Stimulated activated memory B cell treated with anti-CD40 and anti-IgM and Interleukin-4, amounts not matched to agents 10 μg/mL and 1 μg/mL and 100 μg/mL, for 72 hours (primary cell): ENCODE results near the gene RNU1-2.
"Not testable (repeated sequence)": the region's sequence is repeated elsewhere in the genome, so short reads cannot be mapped to it uniquely, and the experiment has no call there.

Experiments
- ATAC-seq: fragments of 150-1000 bp; cut with Tn5 transposase; 2 replicates; pipeline ENCODE4 v1.10.0; 2021
- H3K27ac Mint-ChIP-seq: one replicate; pipeline ENCODE4 v1.8.0; 2022; ENCODE audit warnings: mild to moderate bottlenecking, mixed read lengths
- H3K27me3 Mint-ChIP-seq: one replicate; pipeline ENCODE4 v1.8.0; 2022; ENCODE audit warnings: mixed read lengths
- H3K36me3 Mint-ChIP-seq: one replicate; pipeline ENCODE4 v1.8.0; 2022; ENCODE audit warnings: mixed read lengths
- H3K4me1 Mint-ChIP-seq: one replicate; pipeline ENCODE4 v1.8.0; 2022; ENCODE audit warnings: mixed read lengths
- H3K4me3 Mint-ChIP-seq: one replicate; pipeline ENCODE4 v1.8.0; 2022; ENCODE audit warnings: mild to moderate bottlenecking, moderate library complexity, mixed read lengths
- H3K9me3 Mint-ChIP-seq: one replicate; pipeline ENCODE4 v1.8.0; 2022; ENCODE audit warnings: mixed read lengths

The RNU1-2 gene

GRCh38 chr1:16895598-16896315 is at the start of gene RNU1-2:
TSS of gene RNU1-2 (plus strand) at chr1:16895980.
- Mint-ChIP-seq H3K4me3 (peak within 1 kb of the TSS; percentile 71), H3K27ac (peak within 1 kb of the TSS; percentile 98), H3K4me1 (peaks cover 18% of the 10 kb centered on the region)
- H3K9me3 Mint-ChIP-seq, H3K27me3 Mint-ChIP-seq, H3K36me3 Mint-ChIP-seq: not testable (repeated sequence)
- ATAC-seq = peak; percentile 100

DNA sequence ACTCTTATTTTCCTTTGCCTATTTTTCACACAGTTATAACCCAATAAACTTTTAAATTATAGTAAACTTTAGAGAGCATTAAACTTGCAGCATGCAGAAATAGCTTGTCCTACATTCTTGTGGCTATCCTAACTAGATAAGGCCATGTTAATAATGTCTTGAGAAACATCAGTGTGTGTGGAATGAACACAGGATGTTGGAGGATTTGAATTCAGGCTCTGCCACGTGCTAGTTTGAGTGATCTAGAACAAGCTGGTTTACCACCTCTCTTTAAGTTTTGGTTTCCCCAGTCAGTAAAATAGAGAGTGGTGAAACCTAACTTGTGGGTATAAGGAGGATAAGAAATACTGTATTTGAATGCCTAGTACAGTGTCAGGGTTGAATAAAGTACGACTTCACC is 39.6 kb upstream of the RNU1-2 start:
- not testable (repeated sequence) for H3K36me3 Mint-ChIP-seq, H3K4me1 Mint-ChIP-seq, H3K27ac Mint-ChIP-seq, H3K9me3 Mint-ChIP-seq, H3K27me3 Mint-ChIP-seq, ATAC-seq, H3K4me3 Mint-ChIP-seq

GRCh38 chr1:16859167-16860041 is 36.4 kb upstream of the RNU1-2 start:
- ATAC-seq, H3K27me3 Mint-ChIP-seq, H3K27ac Mint-ChIP-seq, H3K4me3 Mint-ChIP-seq, H3K9me3 Mint-ChIP-seq, H3K36me3 Mint-ChIP-seq, H3K4me1 Mint-ChIP-seq: not testable (repeated sequence)

DNA sequence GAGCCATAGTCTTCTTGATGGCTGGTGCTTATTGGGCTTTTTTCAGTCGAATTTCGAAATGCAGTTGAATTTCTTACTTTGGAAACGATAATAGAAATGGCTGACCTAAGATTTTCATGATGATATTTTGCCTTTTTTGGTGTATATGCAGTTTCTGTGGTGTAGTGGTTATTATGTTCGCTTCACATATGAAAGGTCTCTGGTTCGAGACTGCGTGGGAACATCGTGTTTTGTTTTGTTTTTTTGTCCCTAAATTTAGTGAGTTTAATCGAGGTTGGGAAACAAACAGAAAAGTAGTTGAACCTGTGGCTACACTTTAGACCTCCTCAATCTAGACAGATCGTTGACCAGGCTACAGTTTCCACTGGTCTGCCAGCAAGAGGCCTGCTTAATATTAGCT is 35.7 kb upstream of the RNU1-2 start:
- not testable (repeated sequence) for H3K36me3 Mint-ChIP-seq, H3K4me1 Mint-ChIP-seq, H3K27ac Mint-ChIP-seq, H3K27me3 Mint-ChIP-seq, H3K4me3 Mint-ChIP-seq, ATAC-seq, H3K9me3 Mint-ChIP-seq

DNA sequence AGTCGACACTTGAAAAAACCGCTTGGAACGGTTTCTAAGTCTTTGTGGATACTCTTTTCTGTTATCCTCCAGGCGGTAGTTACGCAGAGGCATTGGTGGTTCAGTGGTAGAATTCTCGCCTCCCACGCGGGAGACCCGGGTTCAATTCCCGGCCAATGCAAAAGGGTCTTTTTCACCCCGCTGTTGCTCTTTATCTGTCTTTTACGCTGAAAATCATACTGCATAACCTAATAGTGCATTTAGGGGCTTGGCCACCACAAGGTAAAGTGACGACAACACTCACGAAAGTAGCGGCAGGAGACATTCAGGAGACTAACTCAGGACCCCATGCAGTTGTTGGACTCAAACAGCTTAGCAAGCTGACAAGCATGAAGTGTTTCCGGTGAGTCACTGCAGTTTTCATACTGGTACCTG is 33.9 kb upstream of the RNU1-2 start:
- H3K4me3 Mint-ChIP-seq, ATAC-seq, H3K36me3 Mint-ChIP-seq: not testable (repeated sequence)

GRCh38 chr1:16862415-16862814 is 33.4 kb upstream of the RNU1-2 start:
- not testable (repeated sequence) for H3K36me3 Mint-ChIP-seq, H3K4me3 Mint-ChIP-seq, ATAC-seq, H3K4me1 Mint-ChIP-seq, H3K27me3 Mint-ChIP-seq, H3K9me3 Mint-ChIP-seq
- peak overlapping the region; percentile 40 for H3K27ac Mint-ChIP-seq

More for the DNA sequence above, 33.9 kb upstream of the RNU1-2 start:
- not testable (repeated sequence) for H3K9me3 Mint-ChIP-seq, H3K4me1 Mint-ChIP-seq, H3K27me3 Mint-ChIP-seq, H3K27ac Mint-ChIP-seq

GRCh38 chr1:16863024-16863423 is 32.8 kb upstream of the RNU1-2 start:
- not testable (repeated sequence) for H3K9me3 Mint-ChIP-seq, H3K4me1 Mint-ChIP-seq, H3K36me3 Mint-ChIP-seq, H3K27me3 Mint-ChIP-seq
- peak overlapping the region; percentile 40 for H3K27ac Mint-ChIP-seq
- H3K4me3 Mint-ChIP-seq = peak overlapping the region; percentile 70
- peak; percentile 92 for ATAC-seq

DNA sequence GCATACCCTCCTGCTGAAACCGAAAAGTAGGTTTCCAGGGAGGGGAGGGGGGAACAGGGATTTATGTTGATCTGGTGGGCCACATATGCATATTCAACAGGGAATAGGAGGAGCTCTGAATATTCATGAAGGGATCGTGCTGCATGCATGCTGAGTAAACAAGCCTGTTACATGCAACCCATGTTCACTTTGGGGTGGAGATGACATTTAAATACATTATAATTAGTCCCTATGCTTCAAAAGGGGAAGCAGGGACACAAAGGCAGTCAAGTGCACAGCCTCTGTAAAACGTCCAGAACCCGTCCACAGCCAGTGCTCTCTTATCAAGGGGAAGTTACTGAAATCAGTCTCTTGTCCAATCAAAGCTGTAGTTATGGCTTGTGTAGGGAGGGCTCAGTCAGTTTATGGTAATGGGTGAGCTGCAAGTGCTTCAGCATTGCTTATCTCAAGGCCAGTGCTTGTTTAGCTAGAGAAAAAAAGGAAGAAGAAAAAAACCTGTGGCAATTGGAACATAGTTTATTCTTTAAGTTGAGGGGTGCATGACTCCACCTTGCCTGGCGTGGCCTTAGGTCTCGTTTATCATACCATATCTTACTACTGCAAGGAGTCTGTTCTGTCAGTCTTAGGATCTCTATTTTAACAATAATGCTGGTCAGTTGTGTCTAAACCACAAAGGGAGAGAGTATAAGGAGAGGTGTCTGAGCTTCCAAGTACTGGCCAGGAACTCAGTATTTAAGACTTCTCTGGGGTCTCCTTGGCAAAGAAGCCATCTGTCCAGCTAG is 28.7 kb upstream of the RNU1-2 start:
- H3K27ac Mint-ChIP-seq, H3K4me3 Mint-ChIP-seq, H3K36me3 Mint-ChIP-seq, H3K27me3 Mint-ChIP-seq, H3K4me1 Mint-ChIP-seq, ATAC-seq, H3K9me3 Mint-ChIP-seq: not testable (repeated sequence)

DNA sequence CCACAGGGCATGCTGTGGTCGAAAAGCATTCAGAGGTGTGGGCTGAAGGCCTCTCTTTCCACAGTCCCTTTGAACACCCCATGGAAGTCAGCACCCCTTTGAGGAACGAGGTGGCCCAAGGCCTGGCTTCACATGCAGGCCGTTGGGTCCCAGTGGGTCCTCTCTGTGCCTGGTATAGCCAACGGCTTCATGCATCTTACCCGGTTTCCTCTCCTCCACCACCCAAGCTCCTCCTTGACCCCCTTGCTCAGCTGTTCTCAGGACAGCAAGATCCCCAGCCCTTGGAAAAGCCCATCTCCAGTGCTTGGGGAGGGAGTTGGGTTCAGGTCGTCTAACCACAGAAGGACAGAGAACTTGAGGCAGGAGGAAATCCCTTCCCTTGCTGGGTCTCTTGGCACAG is 27.0 kb upstream of the RNU1-2 start:
- H3K36me3 Mint-ChIP-seq, ATAC-seq, H3K4me3 Mint-ChIP-seq, H3K27ac Mint-ChIP-seq, H3K9me3 Mint-ChIP-seq: not testable (repeated sequence)
- H3K4me1 Mint-ChIP-seq = peaks cover 13% of the 10 kb centered on the region
- peaks cover 16% of the 10 kb centered on the region for H3K27me3 Mint-ChIP-seq

GRCh38 chr1:16869996-16870395 is 25.8 kb upstream of the RNU1-2 start:
- H3K27ac Mint-ChIP-seq, ATAC-seq, H3K4me3 Mint-ChIP-seq, H3K9me3 Mint-ChIP-seq, H3K36me3 Mint-ChIP-seq: not testable (repeated sequence)
- Mint-ChIP-seq H3K4me1 (peaks cover 13% of the 10 kb centered on the region), H3K27me3 (peaks cover 16% of the 10 kb centered on the region)

GRCh38 chr1:16871171-16871570 is 24.6 kb upstream of the RNU1-2 start:
- H3K4me3 Mint-ChIP-seq, H3K36me3 Mint-ChIP-seq, ATAC-seq, H3K9me3 Mint-ChIP-seq: not testable (repeated sequence)
- Mint-ChIP-seq H3K27ac (peak overlapping the region; percentile 48), H3K27me3 (peaks cover 23% of the 10 kb centered on the region), H3K4me1 (peaks cover 13% of the 10 kb centered on the region)

GRCh38 chr1:16872152-16873075 is 23.4 kb upstream of the RNU1-2 start:
- H3K4me3 Mint-ChIP-seq = peak overlapping the region; percentile 67
- ATAC-seq = peak; percentile 39
- H3K9me3 Mint-ChIP-seq, H3K27ac Mint-ChIP-seq, H3K36me3 Mint-ChIP-seq: not testable (repeated sequence)
- peaks cover 26% of the 10 kb centered on the region for H3K27me3 Mint-ChIP-seq
- peaks cover 13% of the 10 kb centered on the region for H3K4me1 Mint-ChIP-seq

- Mint-ChIP-seq H3K27me3 (peaks cover 26% of the 10 kb centered on the region), H3K4me3 (peak overlapping the region; percentile 67), H3K4me1 (peaks cover 13% of the 10 kb centered on the region)
- not testable (repeated sequence) for H3K27ac Mint-ChIP-seq, H3K36me3 Mint-ChIP-seq, H3K9me3 Mint-ChIP-seq
- peak; percentile 27 for ATAC-seq
Observed at GRCh38 chr1:16873076-16873879, 22.5 kb upstream of the RNU1-2 start.
